Erythroblast (primary cell): ENCODE results near the gene PTPRN2.

Experiments used
- GATA1 ChIP-seq: IDR thresholded peaks from 2 replicates; pipeline ENCODE4 v1.6.1; 2011; ENCODE audit warnings: low read depth, mild to moderate bottlenecking, control low read depth, low read length, moderate library complexity
- POLR2A ChIP-seq: IDR thresholded peaks from 2 replicates; pipeline ENCODE4 v1.6.1; 2011; ENCODE audit warnings: mild to moderate bottlenecking, low read length

DNA sequence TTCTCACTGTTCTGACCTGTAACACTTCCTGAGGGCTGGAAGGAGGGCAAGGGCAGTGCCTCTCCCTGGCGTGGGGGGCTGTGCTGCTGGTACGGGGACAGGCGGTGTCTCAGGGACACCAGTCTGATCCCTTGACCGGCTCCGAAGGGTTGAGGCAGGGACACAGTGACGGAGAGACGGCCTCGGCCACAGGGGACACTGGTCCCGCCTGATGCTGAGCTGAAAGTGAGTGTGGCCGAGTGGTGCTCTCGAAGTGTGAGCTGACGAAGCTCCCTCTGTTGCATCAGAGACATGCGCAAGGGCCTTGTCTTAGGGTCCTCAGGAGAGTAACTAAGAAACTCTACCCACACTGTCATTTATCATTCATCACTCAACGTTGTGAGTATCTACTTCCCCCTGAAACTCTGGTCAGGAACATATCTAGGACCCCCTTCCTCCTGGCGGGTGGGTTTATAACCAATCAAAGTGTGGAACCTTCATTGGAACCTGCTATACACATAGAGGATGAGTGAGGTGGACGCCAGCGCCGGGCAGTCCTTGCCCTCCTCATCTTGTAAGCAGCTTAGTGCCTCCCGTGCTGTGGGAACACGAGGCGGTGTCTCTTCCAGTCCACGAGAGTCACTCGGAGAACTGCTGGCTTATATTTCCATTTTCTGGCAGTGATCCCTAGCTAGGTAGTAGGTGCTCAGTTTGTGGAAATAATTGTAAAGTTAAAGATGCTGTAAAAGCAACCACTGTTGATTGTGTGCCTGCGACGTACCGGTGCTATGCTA, 967.7 kb downstream of the PTPRN2 start:
- no peak for TF ChIP-seq POLR2A
- TF ChIP-seq GATA1: no peak
